Inflammatory macrophage treated with lipopolysaccharide for 1 hour (primary cell): ENCODE results near the gene FAM200C.

Source experiments
- DNase-seq, 2 donors: peaks; one replicate each; pipeline ENCODE4 v3.0.0-alpha.2; 2020 to 2022

FAM200C gene

GRCh38 chr5:160366230-160366629 lies 33.6 kb downstream of the FAM200C start:
- DNase-seq = no peak

DNA sequence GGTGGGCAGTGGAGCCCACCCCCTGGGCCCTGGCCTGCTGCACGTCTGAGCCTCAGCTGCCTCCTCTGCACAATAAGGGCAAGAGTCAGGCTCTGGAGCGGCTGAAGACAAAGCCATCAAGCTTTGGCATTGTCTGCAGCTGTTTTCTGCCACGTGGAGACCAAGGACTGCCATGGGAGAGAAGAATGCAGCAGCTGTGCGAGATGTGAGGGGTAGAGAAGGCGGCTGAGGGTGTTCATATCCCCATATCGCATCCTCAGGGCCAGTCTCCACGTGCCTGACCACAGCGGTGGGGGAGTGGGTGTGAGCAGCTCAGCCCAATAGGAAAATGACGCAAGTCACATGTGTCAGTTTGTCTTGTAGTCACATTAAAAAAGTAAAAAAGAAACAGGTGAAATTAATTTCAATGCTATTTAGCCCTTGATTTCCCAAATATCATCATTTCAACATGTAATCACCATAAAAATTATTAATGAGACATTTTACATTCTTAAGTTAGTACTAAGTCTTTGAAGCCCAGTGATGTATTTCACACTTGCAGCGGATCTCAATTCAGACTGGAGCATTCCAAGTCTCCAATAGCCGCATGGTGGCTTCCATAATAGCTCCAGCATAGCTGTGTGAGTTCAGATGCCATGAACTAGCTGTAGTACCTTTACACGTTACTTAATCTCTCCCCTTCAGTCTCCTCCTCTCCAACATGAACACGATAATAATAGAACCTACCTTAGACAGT lies 36.0 kb downstream of the FAM200C start:
- DNase-seq = no peak

GRCh38 chr5:160363211-160363610 lies 36.6 kb downstream of the FAM200C start:
- DNase-seq = no peak

GRCh38 chr5:160361624-160362228 lies 38.1 kb downstream of the FAM200C start:
- DNase-seq = no peak

DNA sequence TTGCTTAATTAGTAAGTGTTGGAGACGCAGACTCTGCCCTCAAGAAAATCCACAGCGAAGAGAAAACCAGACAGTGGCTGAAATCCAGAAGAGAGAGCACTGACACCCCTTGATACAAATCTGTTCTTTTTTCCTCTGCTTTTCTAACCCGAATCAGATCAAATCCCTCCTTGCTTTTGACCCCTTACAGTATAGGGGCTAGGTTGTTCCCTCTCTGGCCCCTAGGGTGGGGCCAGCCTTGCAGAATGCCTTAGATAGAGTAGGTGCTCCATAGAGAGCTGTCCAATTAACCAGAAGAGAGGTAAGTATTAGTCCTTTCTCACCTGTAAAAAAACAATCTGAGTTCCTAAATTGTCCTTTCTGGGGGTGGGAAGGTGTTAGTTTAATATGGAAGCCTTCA lies 39.5 kb downstream of the FAM200C start:
- no peak for DNase-seq

DNA sequence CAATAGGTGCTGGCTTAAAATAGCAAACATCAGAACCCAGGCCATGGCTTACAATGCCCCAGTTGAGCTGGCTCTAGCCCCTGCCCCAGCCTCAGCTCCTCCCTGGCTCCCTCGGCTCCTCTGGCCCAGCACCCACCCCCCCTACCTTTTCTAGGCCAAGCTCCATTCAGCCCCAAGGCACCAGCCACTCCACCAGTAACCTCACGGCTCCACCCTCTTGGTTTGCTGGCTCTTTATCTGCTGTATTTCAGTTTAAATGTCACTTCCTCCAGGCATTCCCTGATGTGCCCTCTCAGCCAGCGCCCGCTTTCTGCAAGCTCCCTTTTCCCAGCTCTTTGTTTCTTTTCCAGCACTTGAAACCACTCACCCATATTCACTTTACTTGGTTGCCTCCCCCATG lies 40.0 kb downstream of the FAM200C start:
- DNase-seq = no peak

GRCh38 chr5:160359242-160359641 lies 40.6 kb downstream of the FAM200C start:
- no peak for DNase-seq

GRCh38 chr5:160357861-160358411 lies 41.9 kb downstream of the FAM200C start:
- no peak for DNase-seq

DNA sequence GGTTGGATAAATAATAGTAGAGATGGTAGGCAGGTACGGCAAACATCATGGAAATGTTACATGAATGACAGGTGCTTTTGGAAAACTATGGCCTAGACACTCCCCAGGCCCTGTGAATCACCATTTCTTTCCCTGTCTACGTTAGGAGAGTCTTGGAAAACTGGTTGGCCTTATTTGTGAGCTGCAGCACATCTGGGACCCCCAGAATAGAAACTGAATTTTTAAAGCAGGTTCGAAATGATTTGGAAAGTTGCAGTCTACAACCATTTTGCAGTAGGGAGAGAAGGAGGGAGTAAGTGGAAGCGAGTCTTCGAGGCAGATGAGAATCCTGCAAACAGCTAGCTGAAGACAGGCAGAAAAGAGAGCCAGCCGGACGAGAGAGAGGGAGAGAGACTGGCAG lies 42.5 kb downstream of the FAM200C start:
- DNase-seq = no peak

GRCh38 chr5:160356550-160357347 lies 43.1 kb downstream of the FAM200C start:
- no peak for DNase-seq

DNA sequence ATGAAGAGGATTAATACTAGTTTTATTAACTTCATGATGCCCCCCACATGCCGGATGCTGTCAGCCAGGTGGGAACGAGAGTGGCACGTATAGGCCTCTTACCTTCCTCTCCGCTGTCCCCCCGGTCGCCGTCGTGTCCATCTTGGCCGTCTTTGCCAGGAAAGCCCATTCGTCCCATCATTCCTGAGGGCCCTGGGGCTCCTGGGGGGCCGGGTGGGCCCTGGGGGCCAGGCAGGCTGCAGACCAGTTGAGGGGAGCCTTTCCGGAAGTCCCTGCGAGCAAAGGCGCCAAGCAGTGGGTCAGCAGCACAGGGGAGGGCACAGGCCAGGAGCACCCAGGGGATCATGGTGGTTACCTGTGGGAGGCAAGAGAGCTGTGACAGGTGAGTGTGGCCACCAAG lies 45.2 kb downstream of the FAM200C start:
- DNase-seq = no peak

GRCh38 chr5:160353379-160353778 lies 46.5 kb downstream of the FAM200C start:
- no peak for DNase-seq

DNA sequence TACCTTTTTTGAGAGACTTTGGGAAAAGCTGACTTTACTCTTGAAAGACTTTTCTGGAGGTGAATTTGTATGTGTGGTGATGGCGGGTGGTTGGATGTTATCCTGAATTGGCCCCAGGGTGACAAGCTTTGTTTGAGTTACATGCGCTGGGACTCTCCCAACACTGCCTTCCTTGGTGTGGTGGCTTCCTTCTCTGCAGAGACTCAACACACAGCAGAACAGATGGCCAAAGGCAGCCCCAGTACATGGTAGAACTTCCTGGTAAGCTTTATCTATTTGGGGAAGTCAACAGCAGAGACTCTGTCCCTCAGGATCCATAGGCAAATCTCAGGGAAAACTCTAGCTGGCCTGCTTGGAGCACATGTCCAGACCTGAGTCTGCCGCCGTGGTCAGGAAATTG lies 47.5 kb downstream of the FAM200C start:
- no peak for DNase-seq

DNA sequence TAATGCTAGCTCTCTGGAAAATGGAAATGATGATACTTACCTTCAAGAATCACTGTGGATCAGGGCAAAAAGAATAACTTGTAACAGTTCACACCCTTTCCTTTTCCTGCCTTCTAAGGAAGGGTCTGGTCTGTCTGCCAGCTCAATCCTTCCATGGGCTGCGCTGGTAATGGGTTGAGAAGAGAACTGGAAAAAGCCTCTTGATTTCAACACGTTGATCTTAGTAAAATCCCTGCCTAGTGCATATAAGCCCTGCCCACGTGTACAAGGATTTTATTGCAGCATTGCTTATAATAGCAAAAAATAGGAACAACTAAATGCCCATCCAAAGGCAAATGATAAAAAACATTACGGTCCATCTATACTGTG lies 49.9 kb downstream of the FAM200C start:
- no peak for DNase-seq

GRCh38 chr5:160349249-160349934 lies 50.5 kb downstream of the FAM200C start:
- DNase-seq = no peak

DNA sequence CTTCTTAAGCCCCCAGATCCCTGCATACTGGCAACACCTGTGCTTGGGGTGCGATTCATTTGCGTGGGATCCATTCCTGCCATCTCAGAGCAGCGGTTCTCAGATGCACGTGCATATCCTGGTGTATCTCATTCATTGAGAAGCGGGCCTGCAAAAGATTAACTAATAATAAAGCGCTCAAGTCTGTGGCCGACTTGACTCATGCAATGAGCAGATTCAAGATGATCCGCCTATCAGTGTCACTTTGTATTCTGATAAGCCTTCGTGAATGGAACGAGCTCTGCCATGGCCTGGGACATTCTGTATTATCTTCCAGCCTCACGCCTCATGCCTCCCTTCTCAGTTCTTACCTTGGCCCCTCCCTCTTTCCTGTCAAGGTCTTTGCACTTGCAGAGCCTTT lies 51.8 kb downstream of the FAM200C start:
- DNase-seq = no peak

GRCh38 chr5:160347448-160347847 lies 52.4 kb downstream of the FAM200C start:
- no peak for DNase-seq
